Raji (cell line): ENCODE measurements around the gene DTX2.
"Not testable (repeated sequence)": the region's sequence is repeated elsewhere in the genome, so short reads cannot be mapped to it uniquely, and the experiment has no call there.

Experiments
- POLR2A ChIP-seq: IDR thresholded peaks from 2 replicates; pipeline ENCODE4 v1.6.1; 2011; ENCODE audit warnings: low read depth, low read length, control low read depth; ENCODE audit not compliant: insufficient read depth

Gene DTX2

DNA sequence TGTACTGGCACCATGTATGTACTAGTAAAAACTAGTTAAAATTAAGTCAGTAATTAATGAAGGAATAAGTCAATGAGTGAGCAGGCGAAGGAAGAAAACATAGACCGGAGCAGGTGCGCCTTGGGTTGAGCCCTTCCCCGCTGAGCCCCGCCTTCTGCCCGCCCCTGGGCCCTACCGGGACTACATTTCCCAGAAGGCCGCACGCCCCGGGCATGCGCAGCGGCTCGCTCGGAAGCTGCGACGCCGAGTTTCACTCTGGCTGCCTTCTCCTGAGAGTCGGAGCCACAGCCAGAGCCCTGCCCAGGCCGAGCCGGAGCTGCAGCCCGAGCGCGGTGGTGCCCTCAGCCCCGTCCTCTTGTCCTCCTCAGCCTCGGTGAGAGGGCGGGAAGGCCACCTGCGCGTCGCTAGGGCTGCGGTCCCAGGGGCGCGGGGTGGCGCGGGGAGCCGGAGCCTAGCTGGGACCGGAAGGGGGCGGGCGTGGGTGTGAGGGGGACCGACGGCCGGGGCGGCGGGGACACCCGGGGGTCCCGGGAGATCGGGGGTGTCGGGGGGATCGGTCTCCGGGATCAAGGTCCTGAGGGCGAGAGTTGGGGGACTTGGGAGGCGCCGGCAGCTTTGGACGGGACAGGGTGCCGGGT, at the start of gene DTX2:
Gene DTX2, plus strand, starts transcription at position 246 of the 638 bp plus-strand sequence. CDS start 18,801 bp downstream, outside the sequence.
- TF ChIP-seq POLR2A: not testable (repeated sequence)

DNA sequence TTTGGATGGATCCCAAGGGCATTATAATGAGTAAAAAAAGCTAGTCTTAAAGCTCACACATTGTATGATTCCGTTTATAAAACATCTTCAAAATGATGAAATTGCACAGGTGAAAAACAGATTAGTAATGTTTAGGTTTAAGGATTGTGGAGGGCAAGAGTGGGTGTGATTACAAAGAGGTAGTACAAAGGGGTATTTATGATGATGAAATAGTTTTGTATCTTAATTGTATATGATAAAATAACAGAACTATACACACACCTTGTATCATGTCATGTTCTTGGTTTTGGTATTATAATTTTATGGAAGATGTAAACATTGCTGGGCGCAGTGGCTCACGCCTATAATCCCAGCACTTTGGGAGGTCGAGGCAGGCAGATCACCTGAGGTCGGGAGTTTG, 49.3 kb upstream of the DTX2 start:
- no peak for TF ChIP-seq POLR2A

DNA sequence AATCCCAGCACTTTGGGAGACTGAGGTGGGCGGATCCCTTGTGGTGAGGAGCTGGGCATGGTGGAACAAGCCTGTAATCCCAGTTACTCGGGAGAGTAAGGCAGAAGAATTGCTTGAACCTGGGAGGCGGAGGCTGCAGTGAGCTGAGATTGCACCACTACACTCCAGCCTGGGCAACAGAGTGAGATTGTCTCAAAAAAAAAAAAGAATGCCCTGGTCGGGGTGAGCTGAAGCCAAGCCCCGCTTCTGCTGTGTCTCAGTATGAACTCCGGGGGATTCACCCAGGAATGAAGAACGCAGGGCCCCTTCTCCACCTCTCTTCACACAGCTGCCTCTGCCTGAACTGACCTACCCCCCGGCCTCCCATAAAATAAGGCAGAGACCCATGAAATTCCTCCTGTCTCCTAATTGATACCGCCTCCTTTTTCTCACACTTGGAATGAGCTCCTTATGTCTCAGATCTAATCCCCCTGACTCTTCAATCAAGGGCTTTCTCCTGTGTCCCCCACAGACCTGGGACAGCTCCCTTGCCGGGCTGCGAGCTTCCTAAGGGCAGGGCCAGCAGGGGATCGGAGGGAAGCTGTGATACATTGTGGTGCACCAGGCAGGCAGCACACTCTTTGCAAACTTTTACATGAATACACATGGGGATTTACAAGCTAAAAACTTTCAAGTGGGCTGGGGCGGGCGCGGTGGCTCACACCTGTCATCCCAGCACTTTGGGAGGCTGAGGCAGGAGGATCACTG, 37.7 kb upstream of the DTX2 start:
- no peak for TF ChIP-seq POLR2A

DNA sequence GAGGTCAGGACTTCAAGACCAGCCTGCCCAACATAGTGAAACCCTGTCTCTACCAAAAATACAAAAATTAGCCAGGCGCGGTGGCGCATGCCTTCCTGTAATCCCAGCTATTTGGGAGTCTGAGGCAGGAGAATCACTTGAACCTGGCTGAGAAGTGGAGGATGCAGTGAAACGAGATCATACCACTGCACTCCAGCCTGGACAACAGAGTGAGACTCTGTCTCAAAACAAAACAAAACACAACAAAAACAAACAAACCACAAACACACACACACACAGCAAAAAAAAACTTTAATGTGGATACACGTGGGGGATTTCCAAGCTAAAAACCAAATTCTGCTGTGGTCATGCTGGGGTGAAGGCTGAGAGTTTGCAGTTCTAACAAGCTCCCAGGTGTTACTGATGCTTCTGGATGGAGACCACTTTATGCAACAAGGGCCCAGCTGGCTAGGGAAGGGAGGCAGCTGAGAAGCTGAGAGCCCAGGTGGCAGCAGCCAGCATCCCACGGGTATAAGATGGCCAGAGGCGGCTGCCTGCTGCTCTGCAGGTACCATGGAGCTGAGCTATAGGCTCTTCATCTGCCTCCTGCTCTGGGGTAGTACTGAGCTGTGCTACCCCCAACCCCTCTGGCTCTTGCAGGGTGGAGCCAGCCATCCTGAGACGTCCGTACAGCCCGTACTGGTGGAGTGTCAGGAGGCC, 36.9 kb upstream of the DTX2 start, which contains the start of gene ZP3:
Gene ZP3, plus strand, starts transcription at position 538 of the 699 bp plus-strand sequence. Its CDS starts 15 bp downstream, at position 553.
- TF ChIP-seq POLR2A: no peak

DNA sequence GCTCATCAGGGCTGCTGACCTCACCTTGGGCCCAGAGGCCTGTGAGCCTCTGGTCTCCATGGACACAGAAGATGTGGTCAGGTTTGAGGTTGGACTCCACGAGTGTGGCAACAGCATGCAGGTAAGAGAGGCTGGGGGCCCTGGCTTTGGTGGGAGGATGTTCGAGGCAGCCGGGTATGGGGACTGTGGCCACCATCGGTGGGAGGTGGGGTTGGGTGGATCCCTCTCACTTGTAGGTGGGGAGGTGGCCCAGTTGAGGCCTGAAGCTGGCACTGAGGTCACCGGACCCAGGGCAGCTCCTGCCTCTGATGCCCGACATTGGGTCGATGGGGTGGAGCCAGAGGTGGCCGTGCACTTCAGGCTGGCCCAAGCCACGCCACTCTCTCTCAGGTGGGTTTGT, 36.4 kb upstream of the DTX2 start:
- no peak for TF ChIP-seq POLR2A

DNA sequence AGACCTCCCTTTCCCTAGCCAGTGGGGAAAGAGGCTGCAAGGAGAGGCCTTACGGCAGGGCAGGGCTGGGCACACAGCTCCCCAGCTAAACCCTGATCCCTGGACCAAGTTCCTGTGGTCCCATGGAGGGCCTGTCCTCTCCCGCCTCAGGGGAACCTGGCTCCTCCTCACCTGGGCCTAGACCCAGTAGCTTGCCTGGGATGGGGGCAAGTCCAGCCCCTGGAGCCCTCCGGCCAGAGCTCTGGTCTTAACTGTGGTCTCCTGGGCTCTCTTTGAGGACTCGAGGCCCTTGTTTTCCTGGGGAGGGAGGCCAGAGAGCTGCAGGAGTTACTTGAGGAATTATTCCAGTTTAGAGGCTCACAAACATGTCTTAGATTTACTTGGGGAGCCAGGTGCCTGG, 35.3 kb upstream of the DTX2 start:
- no peak for TF ChIP-seq POLR2A

DNA sequence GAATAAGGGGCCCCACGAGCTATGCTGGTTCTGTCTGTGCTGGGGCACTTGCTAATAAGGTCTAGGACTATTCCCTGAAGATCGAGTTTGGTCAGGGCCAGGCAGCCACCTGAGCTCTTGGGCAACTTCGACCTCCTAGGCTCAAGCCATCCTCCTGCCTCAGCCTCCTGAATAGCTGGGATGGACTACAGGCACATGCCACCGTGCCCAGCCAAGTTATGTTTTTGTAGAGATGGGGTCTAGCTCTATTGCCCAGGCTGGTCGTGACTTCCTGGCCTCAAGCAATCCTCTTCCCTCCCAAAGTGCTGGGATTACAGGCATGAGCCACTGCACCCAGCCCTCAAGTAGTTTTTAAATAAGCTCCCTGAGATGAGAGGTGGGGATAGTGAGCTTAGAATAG, 33.9 kb upstream of the DTX2 start:
- no peak for TF ChIP-seq POLR2A

DNA sequence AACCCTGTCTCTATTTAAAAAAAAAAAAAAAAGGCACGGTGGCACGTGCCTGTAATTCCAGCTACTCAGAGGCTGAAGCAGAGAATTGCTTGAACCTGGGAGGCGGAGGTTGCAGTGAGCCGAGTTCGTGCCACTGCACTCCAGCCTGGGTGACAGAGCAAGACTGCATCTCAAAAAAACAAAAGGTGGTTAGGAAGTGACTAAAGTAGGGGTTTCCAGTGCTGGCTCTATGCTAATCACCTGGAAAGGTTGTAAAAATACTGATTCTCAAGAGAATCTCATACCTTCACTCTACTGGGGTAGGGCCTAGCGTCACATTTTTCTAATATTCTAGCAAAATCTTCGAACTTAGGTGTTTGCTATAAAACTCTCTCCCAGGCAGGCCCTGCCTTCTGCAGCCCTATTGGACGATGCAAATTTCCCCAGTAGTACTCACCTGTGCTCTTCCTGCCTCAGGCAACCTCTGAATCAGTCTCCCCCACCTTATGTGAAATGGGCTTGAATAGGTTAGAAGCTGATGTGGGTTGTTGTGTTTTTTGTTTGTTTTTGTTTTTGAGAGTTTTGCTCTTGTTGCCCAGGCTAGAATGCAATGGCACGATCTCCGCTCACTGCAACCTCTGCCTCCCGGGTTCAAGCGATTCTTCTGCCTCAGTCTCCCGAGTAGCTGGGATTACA, 33.2 kb upstream of the DTX2 start:
- TF ChIP-seq POLR2A: no peak

DNA sequence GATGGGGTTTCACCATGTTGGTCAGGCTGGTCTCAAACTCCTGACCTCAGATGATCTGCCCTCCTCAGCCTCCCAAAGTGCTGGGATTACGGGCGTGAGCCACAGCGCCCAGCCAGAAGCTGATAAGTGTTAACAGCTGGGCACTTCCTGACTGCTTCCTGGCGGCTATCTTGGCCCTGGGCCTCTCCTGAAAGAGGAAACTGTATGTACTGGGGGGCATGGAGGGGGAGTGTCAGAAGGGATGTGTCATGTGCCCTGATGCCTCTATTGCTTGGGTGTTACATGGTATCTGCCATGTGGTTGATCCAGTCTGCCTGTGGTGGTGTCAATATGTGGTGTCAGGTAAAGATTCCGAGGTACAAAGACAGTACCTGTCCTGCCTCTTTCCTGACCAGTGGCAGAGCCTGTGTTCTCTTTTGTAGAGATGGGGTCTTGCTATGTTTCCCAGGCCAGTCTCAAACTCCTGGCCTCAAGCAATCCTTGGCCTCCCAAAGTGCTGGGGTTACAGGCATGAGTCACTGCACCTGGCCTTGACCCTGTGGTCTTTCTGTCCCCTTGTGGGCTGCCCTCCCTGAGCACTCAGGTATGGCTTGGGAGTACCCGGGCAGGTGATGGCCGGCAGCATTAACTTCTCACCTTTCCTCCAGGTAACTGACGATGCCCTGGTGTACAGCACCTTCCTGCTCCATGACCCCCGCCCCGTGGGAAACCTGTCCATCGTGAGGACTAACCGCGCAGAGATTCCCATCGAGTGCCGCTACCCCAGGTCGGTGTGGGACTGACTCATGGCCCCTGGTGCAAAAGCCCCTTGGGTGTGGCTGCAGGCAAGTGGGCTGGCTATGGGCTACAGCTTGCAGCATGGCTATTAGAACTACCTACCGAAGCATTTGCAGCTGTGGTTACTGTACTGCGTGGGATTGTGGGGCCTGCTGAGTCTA, 32.4 kb upstream of the DTX2 start:
- no peak for TF ChIP-seq POLR2A

DNA sequence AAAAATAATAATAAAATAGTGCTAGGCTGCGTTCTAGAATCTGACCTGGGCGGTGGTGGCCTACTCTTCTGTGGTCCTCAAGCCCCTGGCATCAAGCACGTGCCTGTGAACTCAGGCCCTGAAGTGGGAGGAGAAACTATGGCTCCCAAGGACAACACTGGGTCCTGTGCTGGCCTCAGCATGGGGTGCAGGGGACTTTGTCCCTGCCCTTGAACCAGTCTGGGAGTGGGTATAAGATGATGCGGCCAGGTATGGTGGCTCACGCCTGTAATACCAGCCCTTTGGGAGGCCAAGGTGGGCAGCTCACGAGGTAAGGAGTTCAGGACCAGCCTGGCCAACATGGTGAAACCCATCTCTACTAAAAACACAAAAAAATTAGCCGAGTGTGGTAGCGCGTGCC, 31.3 kb upstream of the DTX2 start:
- no peak for TF ChIP-seq POLR2A

DNA sequence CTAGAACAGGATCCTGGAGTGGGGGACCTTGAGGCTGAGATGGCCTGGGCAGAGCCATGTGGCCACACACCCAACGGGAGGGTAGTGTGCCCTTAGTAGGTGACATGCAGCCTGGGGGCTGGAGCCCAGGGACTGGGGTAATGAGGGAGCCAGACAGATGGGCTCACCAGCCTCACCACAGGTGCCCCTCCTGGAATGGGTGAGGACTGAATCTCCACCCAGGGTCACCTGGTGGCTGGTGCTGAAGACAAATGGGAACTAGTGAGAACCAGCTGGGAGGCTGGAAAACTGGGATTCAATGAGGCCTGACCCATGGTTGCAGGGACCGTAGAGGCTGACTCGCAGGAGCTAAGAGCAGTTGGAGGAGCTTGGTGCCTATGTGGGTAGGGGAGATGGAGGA, 30.7 kb upstream of the DTX2 start:
- no peak for TF ChIP-seq POLR2A

DNA sequence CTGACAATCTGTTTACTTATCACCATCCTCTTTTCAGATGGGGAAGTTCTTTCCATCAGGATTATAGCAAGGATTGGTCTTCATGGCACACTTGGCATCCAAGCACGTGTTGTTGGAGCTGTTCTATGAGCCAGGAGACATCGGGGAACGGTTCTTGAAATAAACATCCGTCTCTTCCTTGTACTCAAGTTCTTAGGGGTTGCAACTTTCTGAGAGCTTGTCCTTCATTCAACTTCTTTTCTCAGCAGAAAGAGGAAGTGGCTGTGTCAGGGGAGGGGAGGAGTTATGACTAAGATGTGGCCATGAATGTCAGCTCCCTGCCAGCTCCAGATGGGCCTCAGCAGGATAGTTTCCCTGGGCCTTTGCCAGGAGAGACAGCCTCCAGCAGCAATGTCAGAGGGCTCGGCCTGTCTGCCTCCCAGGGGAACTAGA, 15.9 kb upstream of the DTX2 start:
- TF ChIP-seq POLR2A: peak; percentile 34; the same call in 1 of the 2 replicates

DNA sequence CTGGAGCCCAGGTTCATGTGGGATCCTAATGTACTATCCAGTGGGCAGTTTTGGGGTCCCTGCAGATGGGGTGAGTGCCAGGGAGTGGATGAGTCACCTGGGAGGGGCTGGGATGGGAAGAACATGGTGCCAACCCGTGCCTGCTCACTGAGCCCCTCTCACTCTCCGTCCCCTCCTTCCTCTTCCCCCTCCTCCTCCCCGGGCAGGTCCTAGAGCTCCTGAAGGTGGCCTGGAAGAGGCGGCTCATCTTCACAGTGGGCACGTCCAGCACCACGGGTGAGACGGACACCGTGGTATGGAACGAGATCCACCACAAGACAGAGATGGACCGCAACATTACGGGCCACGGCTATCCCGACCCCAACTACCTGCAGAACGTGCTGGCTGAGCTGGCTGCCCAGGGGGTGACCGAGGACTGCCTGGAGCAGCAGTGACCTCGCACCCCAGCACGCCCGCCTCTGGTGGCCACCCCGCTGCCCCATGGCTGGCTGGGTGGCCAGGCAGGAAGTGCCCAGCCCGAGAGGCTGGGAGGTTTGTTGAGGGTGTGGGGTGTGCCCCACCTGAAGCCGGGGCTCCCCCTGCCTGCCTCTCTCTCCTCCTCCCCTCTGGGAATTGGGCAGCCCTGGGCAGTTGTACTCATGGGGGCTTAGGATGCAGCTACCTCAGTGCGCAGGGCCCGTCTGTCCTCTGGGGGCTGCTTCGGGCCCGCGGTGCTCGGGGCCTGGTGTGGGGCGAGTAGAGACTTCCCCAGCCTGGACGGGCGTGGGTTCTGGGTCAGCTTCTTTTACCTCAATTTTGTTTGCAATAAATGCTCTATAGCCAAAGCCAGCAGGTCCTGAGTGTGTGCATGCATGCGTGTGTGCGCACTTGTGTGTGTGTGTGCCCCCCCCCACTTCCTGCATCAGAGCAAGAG, 43.9 kb downstream of the DTX2 start:
- no peak for TF ChIP-seq POLR2A
